Epithelial cell of alveolus of lung (primary cell): ENCODE data around the gene INHA. TPM values are rescaled to one million over a fixed set of nuclear protein-coding genes. Genes with fewer than 3 reads are reported as not detected.

Source experiments
- total RNA-seq: library from RNA; depleted of rRNA; stranded (reverse); fragments of >200 nt; gene quantifications from 2 replicates; pipeline ENCODE4 v1.2.1, GENCODE V29; 2015

INHA gene
- total RNA-seq, result not detected in 2 replicates

GRCh38 chr2:219572237-219573001, at the start of gene INHA:
TSS of gene INHA (plus strand) at chr2:219572310. CDS start at chr2:219572375, 65 bp downstream.

GRCh38 chr2:219543596-219544358, 28.3 kb upstream of the INHA start, which contains the start of the genes CHPF and TMEM198:
TSS of gene CHPF (minus strand) at chr2:219543809. CDS start at chr2:219543538, 271 bp downstream.
TSS of gene TMEM198 (plus strand) at chr2:219544028. CDS start at chr2:219544728, 700 bp downstream.

GRCh38 chr2:219571311-219572236, 536 bp upstream of the INHA start, which contains the start of gene OBSL1:
TSS of gene OBSL1 (minus strand) at chr2:219571539. CDS start at chr2:219571232, 307 bp downstream.

GRCh38 chr2:219597552-219598307, 25.6 kb downstream of the INHA start, which contains the start of gene STK11IP:
TSS of gene STK11IP (plus strand) at chr2:219597857. CDS start at chr2:219598120, 263 bp downstream.

Other genes starting within 250 kb of the INHA start
- not detected in 2 replicates for gene RESP18, start 239.6 kb upstream of the INHA start, total RNA-seq
- gene DNPEP, start 184.4 kb upstream of the INHA start, total RNA-seq, result 48.9 and 119 TPM in 2 replicates
- under 0.01 and 20.4 TPM in 2 replicates for gene DES, start 153.9 kb upstream of the INHA start, total RNA-seq
- gene SPEG, start 137.5 kb upstream of the INHA start, total RNA-seq, result 8.5 and 11.7 TPM in 2 replicates
- gene GMPPA, start 73.4 kb upstream of the INHA start, total RNA-seq, result 62.8 and 73.8 TPM in 2 replicates
- gene ASIC4, start 57.8 kb upstream of the INHA start, total RNA-seq, result 0.64 TPM in 1 of 2 replicates, not detected in the other
- gene CHPF, start 28.5 kb upstream of the INHA start, total RNA-seq, result 195 and 201 TPM in 2 replicates
- 0.78 and 9.2 TPM in 2 replicates for gene TMEM198, start 28.3 kb upstream of the INHA start, total RNA-seq
- 27.0 and 93.4 TPM in 2 replicates for gene OBSL1, start 771 bp upstream of the INHA start, total RNA-seq
- gene STK11IP, start 25.5 kb downstream of the INHA start, total RNA-seq, result 15.4 and 15.7 TPM in 2 replicates
- gene SLC4A3, start 55.3 kb downstream of the INHA start, total RNA-seq, result 3.8 and 4.0 TPM in 2 replicates